NCI-H2171 (cell line): Measurements from ENCODE around the gene ZDHHC11.
"Not testable (repeated sequence)": the region's sequence is repeated elsewhere in the genome, so short reads cannot be mapped to it uniquely, and the experiment has no call there.

Source experiments
- DNase-seq: peaks from one replicate; lab custom pipeline; 2025; lab: John Stamatoyannopoulos, UW

ZDHHC11 gene

GRCh38 chr5:801472-801871, 49.3 kb downstream of the ZDHHC11 start:
- DNase-seq = no peak

DNA sequence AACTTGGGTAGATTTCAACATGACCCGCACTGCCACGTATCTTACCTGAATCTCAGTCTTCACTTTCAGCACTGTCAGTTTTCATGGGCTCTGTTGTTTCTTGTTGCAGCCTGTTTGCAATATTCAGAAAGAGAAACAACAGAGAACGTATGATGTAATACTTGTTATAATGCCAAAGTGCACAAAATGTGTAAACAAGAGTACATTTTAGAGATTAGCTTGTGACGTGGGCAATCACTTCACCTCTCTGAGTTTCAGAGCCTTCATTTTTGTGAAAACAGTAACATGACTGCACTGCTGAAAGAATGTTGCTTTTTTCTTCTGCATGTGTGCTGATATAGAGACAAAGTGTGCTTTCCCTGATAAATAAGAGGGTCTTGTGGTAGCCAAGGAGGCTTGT, 49.7 kb downstream of the ZDHHC11 start:
- not testable (repeated sequence) for DNase-seq

DNA sequence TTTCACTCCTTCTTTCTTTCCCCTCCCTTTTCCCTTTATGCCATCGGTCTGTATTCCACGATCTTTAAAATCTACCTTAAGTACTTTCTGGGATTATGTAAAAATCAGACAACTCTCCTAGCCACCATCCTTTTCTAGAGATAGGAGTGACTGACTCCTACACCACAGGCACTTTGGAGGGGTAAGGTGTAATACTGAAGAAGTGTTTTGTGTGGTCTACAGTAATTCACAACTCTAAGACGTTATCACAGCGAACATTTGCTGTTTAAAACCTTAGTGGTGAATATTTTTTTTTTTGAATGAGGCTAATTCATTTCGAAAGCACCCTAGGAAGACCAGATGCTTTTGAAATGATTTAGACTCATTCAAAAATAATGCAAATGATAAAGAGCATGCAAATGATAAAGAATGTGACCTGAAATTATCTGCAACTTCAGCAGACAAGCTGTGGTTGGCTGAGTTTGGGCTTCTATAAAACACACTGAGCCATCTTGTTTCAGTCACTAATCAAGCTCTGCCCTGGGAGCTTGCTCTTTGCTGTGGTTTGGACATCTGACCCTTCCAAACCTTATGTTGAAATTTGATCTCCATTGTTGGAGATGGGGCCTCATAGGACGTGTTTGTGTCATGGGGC, 52.2 kb downstream of the ZDHHC11 start:
- not testable (repeated sequence) for DNase-seq

DNA sequence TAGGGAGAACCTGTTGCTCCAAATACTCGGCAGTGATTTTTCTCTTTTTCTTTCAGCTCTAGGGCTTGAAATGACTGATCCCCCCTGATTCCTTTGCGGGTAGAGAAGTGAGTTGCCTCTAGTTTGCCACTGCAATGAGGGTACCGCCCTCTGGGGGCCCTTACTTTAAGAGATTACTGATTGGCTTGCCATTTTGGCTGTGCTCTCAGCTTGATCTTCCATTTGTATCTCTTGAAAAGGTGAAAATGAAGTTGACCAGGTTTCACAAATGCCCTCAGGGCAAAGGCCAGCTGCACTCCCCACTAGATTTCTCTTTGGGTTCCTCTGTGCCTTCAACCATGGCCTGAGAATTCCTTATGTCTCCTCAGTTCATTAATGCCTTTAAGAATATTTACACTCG, 52.8 kb downstream of the ZDHHC11 start:
- DNase-seq = not testable (repeated sequence)

DNA sequence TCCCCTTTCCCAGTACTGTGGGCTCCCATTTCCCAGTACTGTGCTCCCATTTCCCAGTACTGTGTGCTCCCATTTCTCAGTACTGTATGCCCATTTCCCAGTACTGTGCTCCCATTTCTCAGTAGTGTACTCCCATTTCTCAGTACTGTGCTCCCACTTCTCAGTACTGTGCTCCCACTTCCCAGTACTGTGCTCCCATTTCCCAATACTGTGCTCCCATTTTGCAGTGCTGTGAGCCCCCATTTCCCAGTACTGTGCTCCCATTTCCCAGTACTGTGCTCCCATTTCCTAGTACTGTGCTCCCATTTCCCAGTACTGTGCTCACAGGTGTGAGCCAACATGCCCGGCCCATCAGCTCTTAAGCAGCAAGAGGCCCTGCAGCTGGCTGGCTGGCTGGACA, 54.9 kb downstream of the ZDHHC11 start:
- not testable (repeated sequence) for DNase-seq

GRCh38 chr5:794948-795347, 55.8 kb downstream of the ZDHHC11 start:
- not testable (repeated sequence) for DNase-seq

GRCh38 chr5:788703-789102, 62.1 kb downstream of the ZDHHC11 start:
- DNase-seq = not testable (repeated sequence)

- not testable (repeated sequence) for DNase-seq
Observed at GRCh38 chr5:787857-788233, 62.9 kb downstream of the ZDHHC11 start.

GRCh38 chr5:787224-787856, 63.4 kb downstream of the ZDHHC11 start:
- not testable (repeated sequence) for DNase-seq

- DNase-seq = not testable (repeated sequence)
Observed at GRCh38 chr5:785181-785705, 65.5 kb downstream of the ZDHHC11 start.

GRCh38 chr5:784428-785177, 66.2 kb downstream of the ZDHHC11 start, which contains the start of gene ZDHHC11B:
Gene ZDHHC11B, minus strand, starts transcription at chr5:784729. Its CDS starts 17,810 bp downstream, at chr5:766919.
- peak; percentile 88 for DNase-seq

GRCh38 chr5:783881-784427, 66.8 kb downstream of the ZDHHC11 start:
- DNase-seq = peak; percentile 20

- DNase-seq = peak; percentile 53
Observed at GRCh38 chr5:783049-783802, 67.6 kb downstream of the ZDHHC11 start.

DNA sequence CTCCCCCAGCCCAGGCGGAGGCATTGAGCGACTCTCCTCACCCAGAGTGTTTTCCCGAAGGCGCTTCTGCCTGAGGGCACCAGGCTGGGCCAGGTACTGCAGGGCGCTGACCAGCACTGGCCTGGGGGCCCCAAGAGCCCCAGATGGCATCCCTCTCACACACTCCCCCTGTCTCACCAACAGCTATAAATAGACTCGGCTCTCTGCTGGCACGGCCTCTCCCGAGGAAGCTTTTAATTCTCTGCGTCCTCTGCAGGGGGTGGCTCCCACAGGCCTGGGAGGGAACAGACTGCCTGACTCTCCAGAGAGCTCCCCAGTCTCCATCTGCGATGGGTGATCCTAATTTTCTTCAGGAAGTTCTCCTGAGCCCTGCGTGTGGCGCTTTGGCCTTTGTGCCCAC, 68.4 kb downstream of the ZDHHC11 start:
- not testable (repeated sequence) for DNase-seq

- not testable (repeated sequence) for DNase-seq
Observed at GRCh38 chr5:780571-780970, 70.2 kb downstream of the ZDHHC11 start.

DNA sequence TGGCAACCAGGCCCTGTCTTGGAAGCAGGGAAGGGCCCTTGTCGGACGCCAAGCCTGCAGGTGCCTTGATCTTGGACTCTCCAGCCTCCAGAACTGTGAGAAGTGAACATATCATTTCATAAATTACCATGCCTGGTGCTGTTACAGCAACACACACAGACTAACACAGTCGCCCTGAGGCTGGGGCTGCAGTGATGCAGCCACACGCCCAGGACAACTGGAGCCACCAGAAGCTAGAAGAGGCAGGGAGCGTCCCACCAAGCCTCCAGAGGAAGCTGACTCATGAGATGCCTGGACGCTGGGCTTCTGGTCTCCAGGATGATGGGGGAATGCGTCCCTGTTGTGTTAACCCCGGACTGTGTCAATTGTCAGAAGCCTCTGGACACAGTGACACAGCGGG, 71.8 kb downstream of the ZDHHC11 start:
- not testable (repeated sequence) for DNase-seq

GRCh38 chr5:778421-778820, 72.4 kb downstream of the ZDHHC11 start:
- not testable (repeated sequence) for DNase-seq

- no peak for DNase-seq
Observed at GRCh38 chr5:777756-778161, 73.0 kb downstream of the ZDHHC11 start.

DNA sequence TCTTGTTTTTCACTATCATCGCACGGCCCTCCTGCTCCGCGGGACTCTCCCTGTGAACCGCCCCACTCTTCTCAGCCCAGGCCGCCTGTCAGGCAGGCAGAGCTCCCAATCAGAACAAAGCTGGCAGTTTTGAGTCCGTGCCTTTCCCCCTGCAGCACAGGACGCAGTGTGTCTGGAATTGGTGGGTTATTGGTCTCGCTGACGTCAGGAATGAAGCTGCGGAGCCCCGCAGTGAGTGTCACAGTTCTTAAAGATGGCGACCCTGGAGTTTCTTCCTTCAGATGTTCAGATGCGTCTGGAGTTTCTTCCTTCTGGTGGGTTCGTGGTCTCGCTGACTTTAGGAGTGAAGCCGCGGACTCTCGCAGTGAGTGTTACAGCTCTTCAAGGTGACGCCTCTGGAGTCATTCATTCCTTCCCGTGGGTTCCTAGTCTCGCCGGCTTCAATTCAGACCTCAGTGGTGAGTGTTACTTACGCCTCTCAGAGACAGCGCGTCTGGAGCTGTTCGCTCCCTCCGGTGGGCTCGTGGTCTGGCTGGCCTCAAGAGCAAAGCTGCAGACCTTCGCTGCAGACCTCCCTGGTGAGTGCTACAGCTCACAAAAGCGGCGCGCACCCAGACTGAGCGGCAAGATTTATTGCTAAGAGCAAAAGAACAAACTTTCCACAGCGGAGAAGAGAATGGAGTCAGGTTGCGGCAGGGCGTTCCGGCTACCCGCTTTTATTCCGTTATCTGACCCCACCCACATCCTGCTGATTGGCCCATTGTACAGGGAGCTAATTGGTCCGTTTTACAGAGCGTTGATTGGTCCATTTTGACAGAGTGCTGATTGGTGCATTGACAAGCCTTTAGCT, 73.7 kb downstream of the ZDHHC11 start:
- no peak for DNase-seq

GRCh38 chr5:775961-776861, 74.6 kb downstream of the ZDHHC11 start:
- no peak for DNase-seq
